ENCODE measurements around the gene SMIM45.

The SMIM45 gene

DNA sequence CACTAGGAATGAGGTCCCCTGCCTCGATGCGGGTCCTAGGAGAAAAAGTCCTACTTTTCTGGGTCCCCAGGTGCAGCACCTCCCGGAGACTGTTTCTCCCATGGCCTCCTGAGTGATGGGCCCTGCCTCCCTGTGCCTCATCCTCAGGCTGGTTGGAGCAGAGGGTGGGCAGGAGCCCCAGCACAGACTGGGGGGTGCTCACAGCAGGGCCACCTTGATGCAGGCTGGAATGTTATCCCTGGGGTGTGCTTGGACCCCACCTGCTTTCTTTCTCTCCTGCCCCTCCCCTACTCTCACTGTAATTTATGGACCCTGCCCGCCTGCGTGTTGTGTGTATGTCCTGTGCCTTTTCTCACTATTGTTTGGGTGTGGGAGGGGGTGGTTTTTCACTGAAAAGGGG is 45.1 kb upstream of the SMIM45 start:
- peaks cover 6% of the 10 kb centered on the region for H3K9me3 Mint-ChIP-seq (ENCODE audit: unreplicated experiment)
- H3K4me3 Mint-ChIP-seq (ENCODE audit: unreplicated experiment) = no peak overlapping the region
- peaks cover 6% of the 10 kb centered on the region for H3K4me1 Mint-ChIP-seq (ENCODE audit: low read depth, unreplicated experiment)
- H3K36me3 Mint-ChIP-seq (ENCODE audit: unreplicated experiment) = no peaks in the 10 kb centered on the region
- TF ChIP-seq, protein P1, sequence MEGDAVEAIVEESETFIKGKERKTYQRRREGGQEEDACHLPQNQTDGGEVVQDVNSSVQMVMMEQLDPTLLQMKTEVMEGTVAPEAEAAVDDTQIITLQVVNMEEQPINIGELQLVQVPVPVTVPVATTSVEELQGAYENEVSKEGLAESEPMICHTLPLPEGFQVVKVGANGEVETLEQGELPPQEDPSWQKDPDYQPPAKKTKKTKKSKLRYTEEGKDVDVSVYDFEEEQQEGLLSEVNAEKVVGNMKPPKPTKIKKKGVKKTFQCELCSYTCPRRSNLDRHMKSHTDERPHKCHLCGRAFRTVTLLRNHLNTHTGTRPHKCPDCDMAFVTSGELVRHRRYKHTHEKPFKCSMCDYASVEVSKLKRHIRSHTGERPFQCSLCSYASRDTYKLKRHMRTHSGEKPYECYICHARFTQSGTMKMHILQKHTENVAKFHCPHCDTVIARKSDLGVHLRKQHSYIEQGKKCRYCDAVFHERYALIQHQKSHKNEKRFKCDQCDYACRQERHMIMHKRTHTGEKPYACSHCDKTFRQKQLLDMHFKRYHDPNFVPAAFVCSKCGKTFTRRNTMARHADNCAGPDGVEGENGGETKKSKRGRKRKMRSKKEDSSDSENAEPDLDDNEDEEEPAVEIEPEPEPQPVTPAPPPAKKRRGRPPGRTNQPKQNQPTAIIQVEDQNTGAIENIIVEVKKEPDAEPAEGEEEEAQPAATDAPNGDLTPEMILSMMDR (IDR thresholded peaks at IDR 0.05; ENCODE audit: partially characterized antibody, unreplicated experiment) = no peak
- H3K27ac Mint-ChIP-seq (ENCODE audit: unreplicated experiment) = no peak overlapping the region
- peaks cover 20% of the 10 kb centered on the region for H3K27me3 Mint-ChIP-seq (ENCODE audit: unreplicated experiment)
- no peak for DNase-seq

DNA sequence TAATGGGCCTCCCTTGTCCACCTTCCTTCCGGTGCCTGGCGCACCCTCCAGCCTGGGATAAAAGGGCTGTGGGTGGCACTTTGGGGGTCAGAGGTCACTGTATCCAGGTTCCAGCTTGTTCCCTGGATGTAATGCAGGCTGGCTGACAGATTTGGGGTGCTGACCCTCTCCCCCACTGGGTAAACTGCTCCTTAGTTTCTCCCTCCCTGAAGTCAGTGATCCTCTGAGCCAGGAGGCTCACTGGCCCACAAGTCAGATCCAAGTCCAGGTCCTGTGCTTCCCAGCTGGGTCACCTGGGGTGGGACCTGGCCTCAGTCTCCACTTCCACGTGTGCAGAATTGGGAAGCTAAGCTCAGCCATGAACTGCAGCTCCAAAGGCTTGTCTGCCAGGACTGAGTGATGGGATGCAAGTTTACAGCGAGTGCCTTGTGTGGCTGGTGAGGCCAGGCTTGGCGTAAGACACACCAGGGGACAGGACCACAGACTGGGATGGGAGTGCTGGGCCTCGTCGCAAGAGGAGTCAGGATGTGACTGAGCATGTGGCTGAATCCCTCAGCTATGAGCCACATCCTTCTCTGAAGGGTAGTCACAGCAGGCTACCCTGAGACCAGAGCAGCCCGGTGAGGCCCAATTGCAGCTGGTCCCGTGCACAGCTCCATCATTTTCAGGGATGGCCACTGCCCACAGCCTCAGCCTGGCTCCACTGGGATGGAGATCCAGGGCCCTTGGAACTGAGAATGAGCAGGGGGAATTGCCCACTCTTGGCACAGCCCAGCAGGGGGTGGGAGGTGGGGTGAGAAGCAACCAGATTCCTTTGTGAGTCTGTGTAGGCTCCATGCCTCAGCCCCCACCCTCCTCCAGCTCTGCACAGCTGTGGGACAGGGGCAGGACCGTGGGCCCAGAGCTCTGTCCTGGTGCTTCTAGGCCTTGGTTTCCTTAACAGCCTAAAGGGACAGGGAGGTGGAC is 44.2 kb upstream of the SMIM45 start:
- Mint-ChIP-seq H3K36me3 (ENCODE audit: unreplicated experiment) (no peaks in the 10 kb centered on the region), H3K4me3 (ENCODE audit: unreplicated experiment) (no peak overlapping the region), H3K9me3 (ENCODE audit: unreplicated experiment) (peaks cover 6% of the 10 kb centered on the region), H3K4me1 (ENCODE audit: low read depth, unreplicated experiment) (peaks cover 6% of the 10 kb centered on the region), H3K27ac (ENCODE audit: unreplicated experiment) (no peak overlapping the region), H3K27me3 (ENCODE audit: unreplicated experiment) (peaks cover 26% of the 10 kb centered on the region)
- TF ChIP-seq, protein P1 (IDR thresholded peaks at IDR 0.05; ENCODE audit: partially characterized antibody, unreplicated experiment) = no peak
- no peak for DNase-seq

DNA sequence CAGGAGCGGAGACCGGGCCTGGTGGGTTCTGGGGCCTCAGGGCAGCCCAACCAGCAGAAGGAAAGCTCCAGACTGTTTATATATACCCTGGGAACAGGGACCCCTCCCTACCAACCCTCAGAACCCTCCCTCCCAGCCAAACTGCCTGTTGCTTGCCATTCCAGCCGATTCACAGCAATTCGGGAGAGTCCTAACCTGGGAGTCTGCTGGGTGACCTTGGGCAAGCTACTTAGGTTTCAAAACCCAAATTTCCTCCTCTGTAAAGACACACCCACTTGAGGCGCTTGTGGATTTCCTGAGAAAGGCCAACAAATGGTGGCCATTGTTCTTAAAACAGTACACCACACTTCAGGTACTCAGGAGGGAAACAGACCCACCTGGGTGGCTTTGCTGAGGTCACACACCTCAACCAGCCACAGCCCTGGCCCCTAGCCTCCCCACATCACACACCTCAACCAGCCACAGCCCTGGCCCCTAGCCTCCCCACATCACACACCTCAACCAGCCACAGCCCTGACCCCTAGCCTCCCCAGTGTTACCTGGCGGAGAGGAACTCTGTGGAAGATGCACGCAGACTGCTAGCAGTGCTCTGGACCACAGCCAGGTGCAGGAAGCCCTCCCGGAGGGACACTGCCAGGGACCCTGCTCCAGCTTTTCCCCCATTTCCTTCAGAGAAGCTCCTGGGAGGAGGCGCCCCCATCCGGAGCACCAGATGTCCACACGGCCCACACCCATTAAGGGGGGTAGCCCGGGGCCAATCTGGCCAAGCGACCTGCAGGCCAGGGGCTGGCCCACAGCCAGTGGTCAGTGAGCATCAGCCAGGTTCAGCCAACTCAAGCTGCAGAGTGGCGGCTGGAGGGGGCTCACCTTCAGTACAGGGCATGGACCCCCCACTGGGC is 43.3 kb upstream of the SMIM45 start:
- peaks cover 6% of the 10 kb centered on the region for H3K4me1 Mint-ChIP-seq (ENCODE audit: low read depth, unreplicated experiment)
- DNase-seq = no peak
- no peaks in the 10 kb centered on the region for H3K36me3 Mint-ChIP-seq (ENCODE audit: unreplicated experiment)
- peaks cover 4% of the 10 kb centered on the region for H3K9me3 Mint-ChIP-seq (ENCODE audit: unreplicated experiment)
- H3K27me3 Mint-ChIP-seq (ENCODE audit: unreplicated experiment) = peaks cover 26% of the 10 kb centered on the region
- no peak overlapping the region for H3K4me3 Mint-ChIP-seq (ENCODE audit: unreplicated experiment)
- H3K27ac Mint-ChIP-seq (ENCODE audit: unreplicated experiment) = no peak overlapping the region
- TF ChIP-seq, protein P1 (IDR thresholded peaks at IDR 0.05; ENCODE audit: partially characterized antibody, unreplicated experiment) = no peak

DNA sequence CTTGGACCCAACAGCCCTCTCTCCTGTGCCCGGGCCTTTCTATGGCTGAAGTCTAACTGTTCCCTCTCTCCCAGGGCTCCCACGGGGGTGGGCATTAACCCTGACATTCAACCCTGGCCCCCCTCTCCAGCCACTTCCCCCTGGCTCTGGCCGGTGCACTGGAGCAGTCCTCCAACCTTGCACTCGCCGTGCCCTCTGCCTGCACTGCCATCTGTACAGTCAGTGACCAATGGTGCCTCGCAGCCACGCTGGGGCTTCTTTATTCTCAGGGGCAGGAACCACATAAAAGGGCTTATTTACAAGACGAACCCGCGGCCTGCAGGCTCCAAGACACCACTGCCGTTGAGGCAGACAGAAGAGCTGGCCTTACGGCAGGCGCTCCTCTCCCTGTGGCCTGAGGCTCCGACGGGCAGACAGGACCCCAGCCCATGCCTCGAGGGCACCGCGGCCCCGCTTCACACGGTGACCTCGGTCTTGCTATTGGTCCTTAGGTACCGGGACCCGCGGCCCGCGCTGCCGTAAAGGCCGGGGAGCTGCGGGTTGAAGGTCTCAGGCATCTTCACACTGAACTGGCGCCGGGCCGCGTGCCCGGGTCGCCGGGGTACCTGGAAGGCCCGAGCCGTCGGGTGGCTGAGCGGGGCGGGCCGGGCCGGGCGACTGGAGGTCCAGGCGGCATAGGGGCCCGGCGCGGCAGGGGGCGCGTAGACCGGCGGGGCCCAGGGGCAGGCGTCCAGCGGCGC is 42.5 kb upstream of the SMIM45 start:
- no peaks in the 10 kb centered on the region for H3K36me3 Mint-ChIP-seq (ENCODE audit: unreplicated experiment)

More for the DNA sequence above, 42.5 kb upstream of the SMIM45 start:
- TF ChIP-seq, protein P1 (IDR thresholded peaks at IDR 0.05; ENCODE audit: partially characterized antibody, unreplicated experiment) = no peak
- H3K27me3 Mint-ChIP-seq (ENCODE audit: unreplicated experiment) = peaks cover 22% of the 10 kb centered on the region
- DNase-seq = peak; percentile 43
- no peak overlapping the region for H3K27ac Mint-ChIP-seq (ENCODE audit: unreplicated experiment)
- peaks cover 6% of the 10 kb centered on the region for H3K4me1 Mint-ChIP-seq (ENCODE audit: low read depth, unreplicated experiment)
- H3K9me3 Mint-ChIP-seq (ENCODE audit: unreplicated experiment) = peaks cover 4% of the 10 kb centered on the region
- H3K4me3 Mint-ChIP-seq (ENCODE audit: unreplicated experiment) = peak overlapping the region; percentile 68
